HEK293 (cell line): ENCODE measurements around the gene TMEM273.

Experiments used
- BCL11A ChIP-seq: fragments of 450-650 bp; formaldehyde crosslinking; IDR thresholded peaks from 2 replicates; pipeline ENCODE4 v1.5.1; 2016; ENCODE audit warnings: low read depth, missing biosample characterization, missing genetic modification characterization
- ZBTB8A ChIP-seq: fragments of 450-650 bp; formaldehyde crosslinking; IDR thresholded peaks from 2 replicates; pipeline ENCODE4 v1.5.1; 2016; ENCODE audit warnings: missing biosample characterization, missing genetic modification characterization
- ZNF629 ChIP-seq: fragments of 450-650 bp; formaldehyde crosslinking; IDR thresholded peaks from 2 replicates; pipeline ENCODE4 v1.5.1; 2017; ENCODE audit warnings: missing biosample characterization, missing genetic modification characterization
- TF ChIP-seq, protein P1 (sequence below): fragments of 450-650 bp; formaldehyde crosslinking; IDR thresholded peaks from 2 replicates; pipeline ENCODE4 v1.5.1; 2016; ENCODE audit warnings: missing biosample characterization, missing genetic modification characterization
- TF ChIP-seq, protein P2 (sequence below): fragments of 450-650 bp; formaldehyde crosslinking; IDR thresholded peaks from 2 replicates; pipeline ENCODE4 v1.5.1; 2016; ENCODE audit warnings: missing biosample characterization, missing genetic modification characterization

DNA sequence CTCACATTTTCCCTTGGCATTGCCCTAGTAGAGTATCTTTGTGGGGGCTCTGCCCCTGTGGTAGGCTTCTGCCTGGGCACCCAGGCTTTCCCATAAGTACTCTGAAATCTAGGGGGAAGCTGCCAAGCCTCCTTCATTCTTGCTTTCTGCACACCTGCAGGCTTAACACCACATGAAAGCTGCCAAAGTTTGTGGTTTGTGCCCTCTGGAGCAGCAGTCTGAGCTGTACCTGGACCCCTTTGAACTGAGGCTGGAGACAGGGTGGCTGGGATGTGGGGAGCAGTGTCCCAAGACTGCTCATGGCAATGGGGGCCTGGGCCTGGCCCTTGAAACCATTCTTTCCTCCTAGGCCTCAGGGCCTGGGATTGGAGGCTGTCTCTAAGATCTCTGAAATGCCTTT is 35.0 kb upstream of the TMEM273 start:
- TF ChIP-seq, protein P1, sequence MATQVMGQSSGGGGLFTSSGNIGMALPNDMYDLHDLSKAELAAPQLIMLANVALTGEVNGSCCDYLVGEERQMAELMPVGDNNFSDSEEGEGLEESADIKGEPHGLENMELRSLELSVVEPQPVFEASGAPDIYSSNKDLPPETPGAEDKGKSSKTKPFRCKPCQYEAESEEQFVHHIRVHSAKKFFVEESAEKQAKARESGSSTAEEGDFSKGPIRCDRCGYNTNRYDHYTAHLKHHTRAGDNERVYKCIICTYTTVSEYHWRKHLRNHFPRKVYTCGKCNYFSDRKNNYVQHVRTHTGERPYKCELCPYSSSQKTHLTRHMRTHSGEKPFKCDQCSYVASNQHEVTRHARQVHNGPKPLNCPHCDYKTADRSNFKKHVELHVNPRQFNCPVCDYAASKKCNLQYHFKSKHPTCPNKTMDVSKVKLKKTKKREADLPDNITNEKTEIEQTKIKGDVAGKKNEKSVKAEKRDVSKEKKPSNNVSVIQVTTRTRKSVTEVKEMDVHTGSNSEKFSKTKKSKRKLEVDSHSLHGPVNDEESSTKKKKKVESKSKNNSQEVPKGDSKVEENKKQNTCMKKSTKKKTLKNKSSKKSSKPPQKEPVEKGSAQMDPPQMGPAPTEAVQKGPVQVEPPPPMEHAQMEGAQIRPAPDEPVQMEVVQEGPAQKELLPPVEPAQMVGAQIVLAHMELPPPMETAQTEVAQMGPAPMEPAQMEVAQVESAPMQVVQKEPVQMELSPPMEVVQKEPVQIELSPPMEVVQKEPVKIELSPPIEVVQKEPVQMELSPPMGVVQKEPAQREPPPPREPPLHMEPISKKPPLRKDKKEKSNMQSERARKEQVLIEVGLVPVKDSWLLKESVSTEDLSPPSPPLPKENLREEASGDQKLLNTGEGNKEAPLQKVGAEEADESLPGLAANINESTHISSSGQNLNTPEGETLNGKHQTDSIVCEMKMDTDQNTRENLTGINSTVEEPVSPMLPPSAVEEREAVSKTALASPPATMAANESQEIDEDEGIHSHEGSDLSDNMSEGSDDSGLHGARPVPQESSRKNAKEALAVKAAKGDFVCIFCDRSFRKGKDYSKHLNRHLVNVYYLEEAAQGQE (tag by site-specific recombination) = no peak
- TF ChIP-seq, protein P2, sequence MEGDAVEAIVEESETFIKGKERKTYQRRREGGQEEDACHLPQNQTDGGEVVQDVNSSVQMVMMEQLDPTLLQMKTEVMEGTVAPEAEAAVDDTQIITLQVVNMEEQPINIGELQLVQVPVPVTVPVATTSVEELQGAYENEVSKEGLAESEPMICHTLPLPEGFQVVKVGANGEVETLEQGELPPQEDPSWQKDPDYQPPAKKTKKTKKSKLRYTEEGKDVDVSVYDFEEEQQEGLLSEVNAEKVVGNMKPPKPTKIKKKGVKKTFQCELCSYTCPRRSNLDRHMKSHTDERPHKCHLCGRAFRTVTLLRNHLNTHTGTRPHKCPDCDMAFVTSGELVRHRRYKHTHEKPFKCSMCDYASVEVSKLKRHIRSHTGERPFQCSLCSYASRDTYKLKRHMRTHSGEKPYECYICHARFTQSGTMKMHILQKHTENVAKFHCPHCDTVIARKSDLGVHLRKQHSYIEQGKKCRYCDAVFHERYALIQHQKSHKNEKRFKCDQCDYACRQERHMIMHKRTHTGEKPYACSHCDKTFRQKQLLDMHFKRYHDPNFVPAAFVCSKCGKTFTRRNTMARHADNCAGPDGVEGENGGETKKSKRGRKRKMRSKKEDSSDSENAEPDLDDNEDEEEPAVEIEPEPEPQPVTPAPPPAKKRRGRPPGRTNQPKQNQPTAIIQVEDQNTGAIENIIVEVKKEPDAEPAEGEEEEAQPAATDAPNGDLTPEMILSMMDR (tag by site-specific recombination) = no peak
- no peak for TF ChIP-seq ZBTB8A (tag by site-specific recombination)
- no peak for TF ChIP-seq ZNF629 (tag by site-specific recombination)
- no peak for TF ChIP-seq BCL11A (tag by site-specific recombination)
